Endodermal cell (in vitro differentiated cells): Measurements from ENCODE around the gene TAPT1. TPM values are rescaled to one million over a fixed set of nuclear protein-coding genes. Genes with fewer than 3 reads are reported as not detected.
A peak's percentile ranks its signal among the peaks of the same experiment; 100 is the strongest.

Experiments used
- DNase-seq: peaks from one replicate; pipeline ENCODE4 v3.0.0-alpha.2; 2017
- H3K27ac ChIP-seq: 2 replicates; pipeline ENCODE4 v1.5.1; 2013; ENCODE audit warnings: mild to moderate bottlenecking, low read depth, low read length, moderate library complexity
- H3K27me3 ChIP-seq: 2 replicates; pipeline ENCODE4 v1.6.1; 2013; ENCODE audit warnings: mild to moderate bottlenecking, low read length, moderate library complexity; ENCODE audit not compliant: insufficient read depth, control insufficient read depth, poor library complexity, severe bottlenecking
- H3K36me3 ChIP-seq: 2 replicates; pipeline ENCODE4 v1.7.0; 2013; ENCODE audit warnings: mild to moderate bottlenecking, low read length, moderate library complexity; ENCODE audit not compliant: control insufficient read depth, insufficient read depth
- H3K4me1 ChIP-seq: one replicate; pipeline ENCODE4 v1.7.0; 2013; ENCODE audit warnings: low read length; ENCODE audit not compliant: control insufficient read depth, insufficient read depth
- H3K4me3 ChIP-seq: 2 replicates; pipeline ENCODE4 v1.5.1; 2013; ENCODE audit warnings: mild to moderate bottlenecking, low read length, moderate library complexity
- H3K9ac ChIP-seq: 2 replicates; pipeline ENCODE4 v1.6.1; 2013; ENCODE audit warnings: mild to moderate bottlenecking, low read length, moderate library complexity; ENCODE audit not compliant: poor library complexity, severe bottlenecking; ENCODE audit errors: extremely low read depth
- H3K9me3 ChIP-seq: 2 replicates; pipeline ENCODE4 v1.6.1; 2013; ENCODE audit warnings: mild to moderate bottlenecking, low read length, moderate library complexity; ENCODE audit not compliant: control insufficient read depth
- H3K27ac Mint-ChIP-seq: 2 replicates; pipeline ENCODE4 v1.8.0; 2020; ENCODE audit warnings: mixed read lengths
- H3K27me3 Mint-ChIP-seq: 2 replicates; pipeline ENCODE4 v1.8.0; 2021; ENCODE audit warnings: mild to moderate bottlenecking, mixed read lengths; ENCODE audit not compliant: insufficient read depth
- H3K36me3 Mint-ChIP-seq: 2 replicates; pipeline ENCODE4 v1.8.0; 2020; ENCODE audit warnings: low read depth, mixed read lengths
- H3K4me1 Mint-ChIP-seq: 2 replicates; pipeline ENCODE4 v1.8.0; 2020; ENCODE audit warnings: mixed read lengths
- H3K4me3 Mint-ChIP-seq: 2 replicates; pipeline ENCODE4 v1.8.0; 2020; ENCODE audit warnings: mild to moderate bottlenecking, moderate library complexity, mixed read lengths
- H3K9me3 Mint-ChIP-seq: 2 replicates; pipeline ENCODE4 v1.8.0; 2020; ENCODE audit warnings: mild to moderate bottlenecking, mixed read lengths
- CTCF ChIP-seq: fragments of 200-600 bp; sonication (generic); conservative IDR thresholded peaks from 2 replicates; pipeline ENCODE4 v1.5.0; 2021; ENCODE audit warnings: antibody characterized with exemption, mild to moderate bottlenecking
- WGBS, 2 experiments: methylation state at CpG; one replicate each; pipeline versions ENCODE4 v1.1.5 to v1.1.7; 2013; ENCODE audit warnings: missing lambda C conversion rate in 2 of 2, mixed read lengths in 1 of 2; ENCODE audit not compliant: insufficient coverage in 1 of 2, insufficient read length in 1 of 2; 5-methylcytosine and 5-hydroxymethylcytosine counted together
- total RNA-seq, 2 donors: library from RNA; stranded (reverse); fragmentation: NEBNext Ultra II Directional in 1 of 2; extraction: Animal tissue kit (Norgen Biotek cat#: 25700) in 1 of 2; gene quantifications; 2 replicates in 1 of 2; 3 replicates in 1 of 2; pipeline ENCODE4 v1.2.1, GENCODE V29; 2021

TAPT1 gene
- total RNA-seq, 2 donors from 2014 or later, result 19.8 to 22.6 TPM

GRCh38 chr4:16139066-16139945 lies 87.0 kb downstream of the TAPT1 start:
- no peak overlapping the region for H3K27ac Mint-ChIP-seq

GRCh38 chr4:16136827-16137226 lies 89.4 kb downstream of the TAPT1 start:
- Histone ChIP-seq H3K27me3 (peaks cover 8% of the 10 kb centered on the region), H3K4me3 (no peak overlapping the region), H3K36me3 (no peaks in the 10 kb centered on the region), H3K9me3 (peaks cover 21% of the 10 kb centered on the region), H3K4me1 (peaks cover 6% of the 10 kb centered on the region), H3K27ac (no peak overlapping the region), H3K9ac (no peak overlapping the region)
- Mint-ChIP-seq H3K36me3 (peaks cover 5% of the 10 kb centered on the region), H3K27me3 (peaks cover 16% of the 10 kb centered on the region), H3K9me3 (peaks cover 27% of the 10 kb centered on the region), H3K4me3 (no peak overlapping the region), H3K27ac (no peak overlapping the region), H3K4me1 (peaks cover 16% of the 10 kb centered on the region)
- TF ChIP-seq CTCF, result no peak
- DNase-seq, result peak; percentile 15
- WGBS, 2 experiments, result 91 to 92% methylated on average over 5 of the region's 5 CpGs

More at GRCh38 chr4:16139066-16139945, 87.0 kb downstream of the TAPT1 start:
- H3K36me3 Mint-ChIP-seq, result peaks cover 9% of the 10 kb centered on the region
- Histone ChIP-seq H3K27ac (no peak overlapping the region), H3K9ac (no peak overlapping the region), H3K27me3 (peaks cover 8% of the 10 kb centered on the region), H3K36me3 (no peaks in the 10 kb centered on the region), H3K4me3 (no peak overlapping the region), H3K4me1 (no peaks in the 10 kb centered on the region), H3K9me3 (peaks cover 36% of the 10 kb centered on the region)
- TF ChIP-seq CTCF, result no peak
- H3K4me3 Mint-ChIP-seq, result no peak overlapping the region
- peak; percentile 27 for DNase-seq
- peaks cover 34% of the 10 kb centered on the region for H3K9me3 Mint-ChIP-seq
- 92 to 94% methylated on average over 3 to 8 of the region's 8 CpGs for WGBS, 2 experiments
- peaks cover 2% of the 10 kb centered on the region for H3K4me1 Mint-ChIP-seq
- peaks cover 25% of the 10 kb centered on the region for H3K27me3 Mint-ChIP-seq

GRCh38 chr4:16136311-16136710 lies 90.0 kb downstream of the TAPT1 start:
- no peak overlapping the region for H3K9ac ChIP-seq
- Mint-ChIP-seq H3K36me3 (peaks cover 5% of the 10 kb centered on the region), H3K9me3 (peaks cover 22% of the 10 kb centered on the region), H3K27ac (no peak overlapping the region), H3K27me3 (peaks cover 16% of the 10 kb centered on the region), H3K4me3 (no peak overlapping the region), H3K4me1 (peaks cover 16% of the 10 kb centered on the region)
- H3K4me1 ChIP-seq, result peaks cover 6% of the 10 kb centered on the region
- H3K9me3 ChIP-seq, result peaks cover 21% of the 10 kb centered on the region
- no peak for TF ChIP-seq CTCF
- peaks cover 8% of the 10 kb centered on the region for H3K27me3 ChIP-seq
- WGBS, 2 experiments, result 37% methylated on average over 1 of the region's 1 CpG; no CpG with 5 or more reads in 1 of the 2 experiments
- no peaks in the 10 kb centered on the region for H3K36me3 ChIP-seq
- H3K4me3 ChIP-seq, result peak overlapping the region; percentile 46
- DNase-seq, result peak; percentile 3
- no peak overlapping the region for H3K27ac ChIP-seq
